Body of pancreas (tissue), 4 donors: ENCODE data around the gene WDR7. TPM values are rescaled to one million over a fixed set of nuclear protein-coding genes. Genes with fewer than 3 reads are reported as not detected.

Source experiments
- ATAC-seq: fragments of 150-250 bp; one replicate; pipeline ENCODE4 v1.9.1; 2016
- DNase-seq, 4 donors: peaks; one replicate each; pipeline ENCODE4 v3.0.0-alpha.2; 2019
- H3K27ac ChIP-seq, 4 donors: fragments of 200-600 bp; sonication (generic); 1 replicate in 3 of 4; 2 replicates in 1 of 4; pipeline versions ENCODE4 v1.5.1 to v1.6.1; 2016 to 2019; ENCODE audit warnings: mild to moderate bottlenecking in 1 of 4, mixed read lengths in 1 of 4, moderate library complexity in 1 of 4
- H3K27me3 ChIP-seq, 2 donors: fragments of 200-600 bp; sonication (generic); one replicate each; pipeline ENCODE4 v1.6.0; 2016; ENCODE audit warnings: mild to moderate bottlenecking in 1 of 2
- H3K36me3 ChIP-seq, 2 donors: fragments of 200-600 bp; sonication (generic); replicated peaks in 1 of 2; 2 replicates each; pipeline ENCODE4 v1.5.1; 2016; ENCODE audit warnings: low read depth in 2 of 2; ENCODE audit not compliant: insufficient read depth in 1 of 2
- H3K4me1 ChIP-seq: fragments of 200-600 bp; sonication (generic); one replicate; pipeline ENCODE4 v1.6.0; 2016
- H3K4me3 ChIP-seq, 2 donors: fragments of 200-600 bp; sonication (generic); 1 replicate in 1 of 2; 2 replicates in 1 of 2; pipeline ENCODE4 v1.5.1; 2016 to 2019
- H3K9me3 ChIP-seq, 3 donors: fragments of 200-600 bp; sonication (generic); 1 replicate in 2 of 3; 2 replicates in 1 of 3; pipeline ENCODE4 v1.5.1; 2016
- CTCF ChIP-seq, 7 experiments: fragments of 450-650 bp in 4 of 7; fragments of 200-600 bp in 3 of 7; sonication (generic) in 3 of 7; IDR thresholded peaks; one replicate each; pipeline ENCODE4 v1.5.1; 2016 to 2019; ENCODE audit warnings: antibody characterized with exemption in 7 of 7
- POLR2A ChIP-seq, 3 donors: fragments of 450-650 bp; IDR thresholded peaks; one replicate each; pipeline ENCODE4 v1.6.1; 2016; ENCODE audit warnings: antibody characterized with exemption in 3 of 3, mild to moderate bottlenecking in 2 of 3
- WGBS, 2 donors: methylation state at CpG; one replicate each; pipeline ENCODE4 v1.1.5; 2017; 5-methylcytosine and 5-hydroxymethylcytosine counted together
- intact Hi-C: fragments of 100-400 bp; cut with DNase I; formaldehyde crosslinking; loops from one replicate; pipeline ENCODE4 v1.15.1; 2023
- total RNA-seq, 2 donors: library from RNA; depleted of rRNA; stranded (reverse); fragments of >200 nt; gene quantifications; one replicate each; pipeline ENCODE4 v1.1.0, GENCODE V29; 2016

The WDR7 gene
- total RNA-seq, 2 donors from 2014 or later: 16.3 to 21.4 TPM

GRCh38 chr18:56890632-56891031 lies 239.5 kb downstream of the WDR7 start:
- H3K4me3 ChIP-seq: no peak overlapping the region
- TF ChIP-seq CTCF (IDR thresholded peaks at IDR 0.05) (no peak), POLR2A (IDR thresholded peaks at IDR 0.05) (no peak)
- no peaks in the 10 kb centered on the region for H3K4me1 ChIP-seq
- no peaks in the 10 kb centered on the region for H3K9me3 ChIP-seq
- 57% methylated on average over 1 of the region's 1 CpG for WGBS, 2 donors
- intact Hi-C loops: no loop called here
- no peaks in the 10 kb centered on the region for H3K36me3 ChIP-seq
- H3K27ac ChIP-seq: no peak overlapping the region
- H3K27me3 ChIP-seq: no peaks in the 10 kb centered on the region
- ATAC-seq (no peak), DNase-seq (no peak)

GRCh38 chr18:56891116-56891515 lies 240.0 kb downstream of the WDR7 start:
- Histone ChIP-seq H3K9me3 (no peaks in the 10 kb centered on the region), H3K36me3 (no peaks in the 10 kb centered on the region), H3K4me1 (no peaks in the 10 kb centered on the region), H3K27ac (no peak overlapping the region), H3K4me3 (no peak overlapping the region), H3K27me3 (no peaks in the 10 kb centered on the region)
- no peak for TF ChIP-seq CTCF (IDR thresholded peaks at IDR 0.05)
- TF ChIP-seq POLR2A (IDR thresholded peaks at IDR 0.05): no peak
- intact Hi-C loops: no loop called here
- ATAC-seq (no peak), DNase-seq (no peak)
- 66 to 83% methylated on average over 3 of the region's 3 CpGs for WGBS, 2 donors

GRCh38 chr18:56891870-56892269 lies 240.7 kb downstream of the WDR7 start:
- DNase-seq (no peak), ATAC-seq (no peak)
- intact Hi-C loops: no loop called here
- no peaks in the 10 kb centered on the region for H3K9me3 ChIP-seq
- TF ChIP-seq POLR2A (IDR thresholded peaks at IDR 0.05): no peak
- no peak for TF ChIP-seq CTCF (IDR thresholded peaks at IDR 0.05)
- H3K36me3 ChIP-seq: no peaks in the 10 kb centered on the region
- 81 to 93% methylated on average over 1 of the region's 1 CpG for WGBS, 2 donors
- no peak overlapping the region for H3K27ac ChIP-seq
- H3K4me1 ChIP-seq: no peaks in the 10 kb centered on the region
- no peaks in the 10 kb centered on the region for H3K27me3 ChIP-seq
- no peak overlapping the region for H3K4me3 ChIP-seq

GRCh38 chr18:56897122-56897521 lies 246.0 kb downstream of the WDR7 start:
- Histone ChIP-seq H3K9me3 (no peaks in the 10 kb centered on the region), H3K27ac (no peak overlapping the region), H3K4me3 (no peak overlapping the region), H3K27me3 (no peaks in the 10 kb centered on the region), H3K4me1 (peaks cover 4% of the 10 kb centered on the region), H3K36me3 (no peaks in the 10 kb centered on the region)
- DNase-seq (no peak), ATAC-seq (no peak)
- 48 to 93% methylated on average over 2 of the region's 2 CpGs for WGBS, 2 donors
- TF ChIP-seq POLR2A (IDR thresholded peaks at IDR 0.05): no peak
- TF ChIP-seq CTCF (IDR thresholded peaks at IDR 0.05): no peak
- intact Hi-C loops: no loop called here

GRCh38 chr18:56899660-56900059 lies 248.5 kb downstream of the WDR7 start:
- intact Hi-C loops: no loop called here
- H3K27me3 ChIP-seq: no peaks in the 10 kb centered on the region
- H3K36me3 ChIP-seq: no peaks in the 10 kb centered on the region
- TF ChIP-seq CTCF (IDR thresholded peaks at IDR 0.05): no peak
- TF ChIP-seq POLR2A (IDR thresholded peaks at IDR 0.05): no peak
- no peak overlapping the region for H3K27ac ChIP-seq
- DNase-seq: no peak
- ATAC-seq: no peak
- WGBS, 2 donors: 94 to 96% methylated on average over 1 of the region's 1 CpG
- H3K4me3 ChIP-seq: no peak overlapping the region
- peaks cover 4% of the 10 kb centered on the region for H3K4me1 ChIP-seq
- no peaks in the 10 kb centered on the region for H3K9me3 ChIP-seq
